ENCODE results near the gene WDR45B.

DNA sequence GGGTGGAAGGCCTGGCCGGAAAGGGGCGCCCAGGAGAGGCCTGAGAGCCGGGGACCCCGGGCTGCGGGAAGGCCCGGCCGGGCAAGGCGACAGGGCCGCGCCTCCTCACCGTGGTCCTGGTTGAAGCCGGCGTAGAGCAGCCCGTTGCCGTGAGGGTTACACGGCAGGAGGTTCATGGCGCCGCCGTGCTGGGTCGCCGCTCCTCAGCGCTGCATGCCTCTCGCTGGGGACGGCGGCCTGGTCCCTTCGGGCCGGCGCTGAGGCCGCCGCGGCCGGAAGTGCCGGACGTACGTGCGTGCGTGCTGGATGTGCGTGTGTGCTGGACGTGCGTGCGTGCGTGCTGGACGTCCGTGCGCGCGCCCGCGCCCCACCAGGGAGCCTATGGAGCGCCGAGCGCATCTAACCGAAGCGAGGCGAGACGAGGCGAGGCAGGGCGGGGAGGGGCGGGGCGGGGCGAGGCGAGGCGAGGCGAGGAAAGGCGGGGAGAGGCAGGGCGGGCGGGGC is at the start of gene WDR45B:
- TF ChIP-seq, protein P1, sequence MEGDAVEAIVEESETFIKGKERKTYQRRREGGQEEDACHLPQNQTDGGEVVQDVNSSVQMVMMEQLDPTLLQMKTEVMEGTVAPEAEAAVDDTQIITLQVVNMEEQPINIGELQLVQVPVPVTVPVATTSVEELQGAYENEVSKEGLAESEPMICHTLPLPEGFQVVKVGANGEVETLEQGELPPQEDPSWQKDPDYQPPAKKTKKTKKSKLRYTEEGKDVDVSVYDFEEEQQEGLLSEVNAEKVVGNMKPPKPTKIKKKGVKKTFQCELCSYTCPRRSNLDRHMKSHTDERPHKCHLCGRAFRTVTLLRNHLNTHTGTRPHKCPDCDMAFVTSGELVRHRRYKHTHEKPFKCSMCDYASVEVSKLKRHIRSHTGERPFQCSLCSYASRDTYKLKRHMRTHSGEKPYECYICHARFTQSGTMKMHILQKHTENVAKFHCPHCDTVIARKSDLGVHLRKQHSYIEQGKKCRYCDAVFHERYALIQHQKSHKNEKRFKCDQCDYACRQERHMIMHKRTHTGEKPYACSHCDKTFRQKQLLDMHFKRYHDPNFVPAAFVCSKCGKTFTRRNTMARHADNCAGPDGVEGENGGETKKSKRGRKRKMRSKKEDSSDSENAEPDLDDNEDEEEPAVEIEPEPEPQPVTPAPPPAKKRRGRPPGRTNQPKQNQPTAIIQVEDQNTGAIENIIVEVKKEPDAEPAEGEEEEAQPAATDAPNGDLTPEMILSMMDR (IDR thresholded peaks at IDR 0.05): no peak
- no peak for TF ChIP-seq EZH2 (IDR thresholded peaks at IDR 0.05; ENCODE audit: borderline replicate concordance, insufficient read depth, low read depth, low read length, poor library complexity, severe bottlenecking)
